Mucosa of descending colon (tissue), 3 donors: Measurements from ENCODE around the gene BMPR2. TPM values are rescaled to one million over a fixed set of nuclear protein-coding genes. Genes with fewer than 3 reads are reported as not detected.
"Not testable (repeated sequence)": the region's sequence is repeated elsewhere in the genome, so short reads cannot be mapped to it uniquely, and the experiment has no call there.

ENCODE experiments used
- ATAC-seq: fragments of 200-7000 bp; cut with Tn5 transposase; one replicate; pipeline ENCODE4 v1.9.1; 2020; ENCODE audit warnings: mild to moderate bottlenecking, moderate library complexity
- DNase-seq, 3 donors: peaks; one replicate each; pipeline ENCODE4 v3.0.0-alpha.2; 2020
- H3K36me3 ChIP-seq: fragments of 200-600 bp; one replicate; pipeline ENCODE4 v1.8.0; 2021; ENCODE audit warnings: low read depth, mild to moderate bottlenecking
- H3K4me1 ChIP-seq: fragments of 200-600 bp; one replicate; pipeline ENCODE4 v1.8.0; 2021; ENCODE audit warnings: low read depth, mild to moderate bottlenecking
- H3K4me3 ChIP-seq: fragments of 200-600 bp; one replicate; pipeline ENCODE4 v1.8.0; 2021; ENCODE audit warnings: mild to moderate bottlenecking
- H3K9me3 ChIP-seq: fragments of 200-600 bp; one replicate; pipeline ENCODE4 v1.8.0; 2021; ENCODE audit warnings: mild to moderate bottlenecking
- intact Hi-C, 2 donors: fragments of 100-400 bp; cut with DNase I in 1 of 2; cut with micrococcal nuclease in 1 of 2; formaldehyde crosslinking; loops; one replicate each; pipeline versions ENCODE4 v1.11.0 to v1.11.1; 2022; cut with DNase I, micrococcal nuclease
- total RNA-seq, 3 donors: library from RNA; stranded (reverse); fragmentation: NEBNext Ultra II Directional in 2 of 3; extraction: Animal tissue kit (Norgen Biotek cat#: 25700) in 2 of 3; gene quantifications; one replicate each; pipeline versions ENCODE4 v1.2.1 to v1.2.4, GENCODE V29; 2021 to 2023
- TF ChIP-seq, protein P1 (sequence below): fragments of 200-600 bp; IDR thresholded peaks from one replicate; pipeline ENCODE4 v1.8.0; 2022; ENCODE audit warnings: antibody characterized with exemption, mild to moderate bottlenecking
- donor health status: DM: no; HTN: no; CAD: no; lungs with moderate emphysema.
- donor health status: DM: no; HTN: no; CAD: no.
- donor health status: DM: no; HTN: yes; CAD: no.

Gene BMPR2
- total RNA-seq, 3 donors from 2014 or later: 33.9 to 54.5 (median 38.7) TPM

DNA sequence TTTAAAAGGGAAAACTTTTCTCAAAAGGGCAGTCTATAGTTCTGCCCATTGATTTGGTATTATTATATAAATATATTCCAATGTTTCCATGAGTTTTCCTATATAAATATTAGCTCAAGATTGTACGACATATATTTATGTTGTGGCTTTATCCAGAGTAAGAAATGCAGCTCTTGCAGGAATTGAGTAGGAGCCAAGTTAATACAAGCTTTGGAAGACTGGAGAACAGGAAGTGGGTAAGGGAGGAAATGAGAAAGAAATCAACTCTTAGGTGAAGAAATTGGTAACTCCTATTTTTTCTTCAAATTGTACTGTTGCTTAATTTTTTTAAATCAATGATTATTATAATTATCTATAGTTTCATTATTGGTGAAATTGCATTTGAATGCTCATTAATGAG is 153.3 kb downstream of the BMPR2 start:
- Histone ChIP-seq H3K36me3 (no peaks in the 10 kb centered on the region), H3K4me3 (no peak overlapping the region)
- TF ChIP-seq, protein P1, sequence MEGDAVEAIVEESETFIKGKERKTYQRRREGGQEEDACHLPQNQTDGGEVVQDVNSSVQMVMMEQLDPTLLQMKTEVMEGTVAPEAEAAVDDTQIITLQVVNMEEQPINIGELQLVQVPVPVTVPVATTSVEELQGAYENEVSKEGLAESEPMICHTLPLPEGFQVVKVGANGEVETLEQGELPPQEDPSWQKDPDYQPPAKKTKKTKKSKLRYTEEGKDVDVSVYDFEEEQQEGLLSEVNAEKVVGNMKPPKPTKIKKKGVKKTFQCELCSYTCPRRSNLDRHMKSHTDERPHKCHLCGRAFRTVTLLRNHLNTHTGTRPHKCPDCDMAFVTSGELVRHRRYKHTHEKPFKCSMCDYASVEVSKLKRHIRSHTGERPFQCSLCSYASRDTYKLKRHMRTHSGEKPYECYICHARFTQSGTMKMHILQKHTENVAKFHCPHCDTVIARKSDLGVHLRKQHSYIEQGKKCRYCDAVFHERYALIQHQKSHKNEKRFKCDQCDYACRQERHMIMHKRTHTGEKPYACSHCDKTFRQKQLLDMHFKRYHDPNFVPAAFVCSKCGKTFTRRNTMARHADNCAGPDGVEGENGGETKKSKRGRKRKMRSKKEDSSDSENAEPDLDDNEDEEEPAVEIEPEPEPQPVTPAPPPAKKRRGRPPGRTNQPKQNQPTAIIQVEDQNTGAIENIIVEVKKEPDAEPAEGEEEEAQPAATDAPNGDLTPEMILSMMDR: no peak

DNA sequence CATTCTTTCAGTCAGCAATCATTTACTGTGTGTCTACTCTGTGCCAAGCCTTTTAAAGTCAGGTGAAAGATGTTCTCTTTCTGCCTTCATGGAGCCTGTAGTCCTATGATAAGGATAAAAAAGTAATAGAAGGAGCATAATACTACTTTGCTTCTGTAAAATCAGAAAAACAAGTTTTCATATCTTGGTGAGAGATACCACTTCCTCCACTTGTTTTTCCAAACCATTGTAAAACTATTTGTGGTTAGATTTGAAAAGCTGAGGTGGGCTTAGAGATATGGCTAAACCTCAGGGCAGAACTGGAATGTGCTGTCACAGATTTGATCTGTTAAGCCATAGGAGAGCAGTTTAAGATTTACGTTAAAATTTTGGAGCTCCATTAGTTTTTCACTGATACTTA is 153.9 kb downstream of the BMPR2 start:
- Histone ChIP-seq H3K9me3 (no peaks in the 10 kb centered on the region), H3K4me3 (no peak overlapping the region), H3K36me3 (no peaks in the 10 kb centered on the region), H3K4me1 (no peaks in the 10 kb centered on the region)
- DNase-seq (no peak), ATAC-seq (no peak)
- TF ChIP-seq, protein P1: no peak
- intact Hi-C loops: no loop called here

More for the DNA sequence above, 153.3 kb downstream of the BMPR2 start:
- no peak for ATAC-seq
- no peak for DNase-seq
- Histone ChIP-seq H3K9me3 (no peaks in the 10 kb centered on the region), H3K4me1 (no peaks in the 10 kb centered on the region)
- intact Hi-C loops: no loop called here

DNA sequence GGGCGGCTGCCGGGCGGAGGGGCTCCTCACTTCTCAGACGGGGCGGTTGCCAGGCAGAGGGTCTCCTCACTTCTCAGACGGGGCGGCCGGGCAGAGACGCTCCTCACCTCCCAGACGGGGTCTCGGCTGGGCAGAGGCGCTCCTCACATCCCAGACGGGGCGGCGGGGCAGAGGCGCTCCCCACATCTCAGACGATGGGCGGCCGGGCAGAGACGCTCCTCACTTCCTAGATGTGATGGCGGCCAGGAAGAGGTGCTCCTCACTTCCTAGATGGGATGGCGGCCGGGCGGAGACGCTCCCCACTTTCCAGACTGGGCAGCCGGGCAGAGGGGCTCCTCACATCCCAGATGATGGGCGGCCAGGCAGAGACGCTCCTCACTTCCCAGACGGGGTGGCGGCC is 159.2 kb downstream of the BMPR2 start:
- H3K4me3 ChIP-seq, intact Hi-C loops, H3K9me3 ChIP-seq, H3K4me1 ChIP-seq, DNase-seq, ATAC-seq, H3K36me3 ChIP-seq: not testable (repeated sequence)

DNA sequence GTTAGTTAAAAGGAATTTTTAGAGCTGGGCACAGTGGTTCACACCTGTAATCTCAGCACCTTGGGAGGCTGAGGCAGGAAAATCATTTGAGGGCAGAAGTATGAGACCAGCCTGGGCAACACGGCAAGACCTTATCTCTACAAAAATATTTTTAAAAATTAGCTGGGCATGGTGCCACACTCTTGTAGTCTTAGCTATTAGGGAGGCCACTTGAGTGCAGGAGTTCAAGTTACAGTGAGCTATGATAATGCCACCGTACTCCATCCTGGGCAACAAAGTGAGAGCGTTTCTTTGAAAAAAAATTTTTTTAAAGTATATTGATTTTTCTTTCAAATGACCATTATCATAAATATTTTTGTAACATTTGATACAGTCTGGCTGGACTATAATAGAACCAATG is 165.0 kb downstream of the BMPR2 start:
- TF ChIP-seq, protein P1: no peak
- Histone ChIP-seq H3K9me3 (no peaks in the 10 kb centered on the region), H3K4me1 (no peaks in the 10 kb centered on the region), H3K36me3 (no peaks in the 10 kb centered on the region), H3K4me3 (no peak overlapping the region)
- intact Hi-C loops: no loop called here
- DNase-seq (no peak), ATAC-seq (no peak)

DNA sequence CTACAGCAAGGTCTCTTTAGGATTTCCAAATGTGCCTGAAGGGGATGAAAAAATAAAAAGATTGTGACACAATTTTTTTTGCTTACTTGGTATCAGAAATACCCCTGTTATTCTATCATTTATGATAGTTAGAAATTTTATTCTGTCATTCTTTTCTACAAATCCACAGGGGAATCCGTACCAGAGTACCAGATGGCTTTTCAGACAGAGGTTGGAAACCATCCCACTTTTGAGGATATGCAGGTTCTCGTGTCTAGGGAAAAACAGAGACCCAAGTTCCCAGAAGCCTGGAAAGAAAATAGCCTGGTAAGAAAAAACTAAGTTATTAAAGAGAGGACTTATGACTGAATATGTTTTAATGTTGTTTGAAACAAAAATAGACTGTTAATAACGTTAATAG is 166.0 kb downstream of the BMPR2 start:
- intact Hi-C loops: no loop called here
- no peaks in the 10 kb centered on the region for H3K9me3 ChIP-seq
- no peak overlapping the region for H3K4me3 ChIP-seq
- H3K36me3 ChIP-seq: no peaks in the 10 kb centered on the region
- H3K4me1 ChIP-seq: no peaks in the 10 kb centered on the region
- ATAC-seq: no peak
- no peak for DNase-seq
- TF ChIP-seq, protein P1: no peak

DNA sequence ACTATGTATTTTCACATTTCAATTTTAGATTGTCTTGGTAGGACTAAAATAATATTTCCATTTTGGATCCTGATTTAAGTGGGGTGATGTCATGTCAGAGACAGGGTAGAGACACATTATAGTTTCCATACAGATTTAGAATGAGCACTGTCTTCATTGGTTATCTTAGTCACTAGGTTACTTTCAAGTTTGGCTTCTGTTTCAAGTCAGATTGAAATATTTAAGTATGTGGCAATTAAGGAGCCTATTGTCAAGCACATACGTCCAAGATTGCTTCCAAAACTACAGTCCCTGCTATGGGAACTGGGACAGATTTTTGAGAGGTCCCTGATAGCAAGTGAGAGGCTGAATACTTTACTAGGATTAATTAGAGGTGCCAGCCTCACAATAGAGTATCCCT is 169.4 kb downstream of the BMPR2 start:
- intact Hi-C loops: no loop called here
- H3K9me3 ChIP-seq: no peaks in the 10 kb centered on the region
- H3K4me3 ChIP-seq: no peak overlapping the region
- TF ChIP-seq, protein P1: no peak
- no peak for ATAC-seq
- H3K36me3 ChIP-seq: no peaks in the 10 kb centered on the region
- no peak for DNase-seq
- H3K4me1 ChIP-seq: no peaks in the 10 kb centered on the region
